Lung microvascular endothelial cell (primary cell): ENCODE data around the gene CXCL11. TPM values are rescaled to one million over a fixed set of nuclear protein-coding genes. Genes with fewer than 3 reads are reported as not detected.
"Not testable (repeated sequence)": the region's sequence is repeated elsewhere in the genome, so short reads cannot be mapped to it uniquely, and the experiment has no call there.

ENCODE experiments used
- DNase-seq, 2 donors: peaks; one replicate each; pipeline versions ENCODE4 v3.0.0 to v3.0.0-alpha.2; 2010; ENCODE audit warnings: low read depth in 2 of 2
- total RNA-seq: library from RNA; depleted of rRNA; stranded (reverse); fragments of >200 nt; gene quantifications from 2 replicates; pipeline ENCODE4 v1.2.1, GENCODE V29; 2014

CXCL11 gene
- 0.20 and 0.44 TPM in 2 replicates for total RNA-seq

DNA sequence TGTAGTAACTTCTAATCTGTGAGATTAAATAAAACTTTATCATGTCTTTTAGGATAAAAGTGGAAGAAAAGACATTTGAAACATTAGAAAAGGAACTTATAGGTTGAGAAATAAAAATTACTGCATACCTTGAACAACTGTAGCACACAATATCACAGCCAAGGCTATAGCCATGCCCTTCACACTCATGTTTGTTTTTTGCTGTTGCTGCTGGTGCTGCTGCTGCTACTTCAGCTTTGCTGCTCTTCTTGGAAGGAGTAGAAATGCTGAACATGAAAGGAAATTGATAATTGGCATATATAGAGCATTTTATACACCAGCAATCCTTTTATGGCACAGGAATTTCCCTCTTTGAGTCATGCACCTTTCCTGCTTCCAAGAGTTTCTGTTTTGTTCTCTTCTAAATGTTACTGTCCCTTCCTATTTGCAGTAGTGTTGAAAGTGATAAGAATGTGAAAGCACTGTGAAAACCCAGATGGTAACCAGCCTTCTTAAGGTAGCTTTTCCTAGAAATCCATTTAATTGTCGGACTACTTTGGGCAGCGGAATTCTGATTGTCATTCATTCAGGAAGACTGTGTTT, at the start of gene CXCL11:
Gene CXCL11 (minus strand): TSS at position 272 of the 582 bp plus-strand sequence. CDS start 83 bp downstream, at position 189.
- peak; percentile 43 to 73 for DNase-seq

DNA sequence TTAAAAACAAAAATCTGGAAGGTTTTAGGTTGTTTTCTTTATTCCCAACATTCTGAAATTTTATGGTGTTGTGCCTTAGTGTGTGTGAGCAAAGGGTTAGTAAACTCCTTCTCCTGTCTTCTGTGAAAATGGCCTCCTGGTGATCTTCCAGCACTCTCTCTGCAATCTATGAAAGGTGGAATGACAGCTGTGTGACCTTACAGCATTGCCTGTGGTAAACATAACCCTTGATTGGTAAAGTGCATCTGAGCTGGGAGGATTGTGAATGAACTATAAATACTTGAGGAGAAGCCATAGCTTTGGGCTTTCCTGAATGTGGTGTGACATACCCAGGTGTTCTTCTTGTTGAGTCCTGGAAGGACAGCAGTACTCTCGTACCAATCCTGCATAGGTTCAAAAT, 48.7 kb upstream of the CXCL11 start:
- no peak for DNase-seq

DNA sequence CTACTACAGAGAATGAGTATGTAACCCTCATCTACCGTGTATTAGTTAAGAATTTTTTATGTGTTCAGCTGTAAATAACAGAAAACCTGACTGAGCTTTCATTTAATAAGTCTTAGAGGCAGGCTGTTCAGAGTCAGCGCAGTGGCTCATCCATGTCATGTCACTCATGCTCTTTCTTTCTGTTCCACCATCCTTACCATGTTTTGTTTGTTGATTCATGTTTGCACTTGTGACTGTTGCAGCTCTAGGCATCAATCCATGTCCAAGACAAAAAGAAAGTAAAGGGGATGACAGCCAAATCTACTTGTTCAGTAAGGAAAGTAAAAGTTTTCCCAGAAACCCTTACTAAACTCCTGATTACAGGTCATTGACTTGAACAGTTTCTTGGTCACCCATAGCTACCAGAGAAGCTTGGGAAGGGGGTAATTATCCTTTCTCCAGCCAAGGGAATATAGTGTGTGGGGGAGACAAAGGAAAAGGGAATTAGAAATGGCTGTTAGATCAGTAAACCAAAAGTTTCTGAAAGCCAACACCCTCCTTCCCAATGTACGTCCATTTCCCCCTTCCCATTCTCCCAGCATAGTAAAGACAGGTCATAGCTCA, 47.6 kb upstream of the CXCL11 start:
- DNase-seq = no peak

DNA sequence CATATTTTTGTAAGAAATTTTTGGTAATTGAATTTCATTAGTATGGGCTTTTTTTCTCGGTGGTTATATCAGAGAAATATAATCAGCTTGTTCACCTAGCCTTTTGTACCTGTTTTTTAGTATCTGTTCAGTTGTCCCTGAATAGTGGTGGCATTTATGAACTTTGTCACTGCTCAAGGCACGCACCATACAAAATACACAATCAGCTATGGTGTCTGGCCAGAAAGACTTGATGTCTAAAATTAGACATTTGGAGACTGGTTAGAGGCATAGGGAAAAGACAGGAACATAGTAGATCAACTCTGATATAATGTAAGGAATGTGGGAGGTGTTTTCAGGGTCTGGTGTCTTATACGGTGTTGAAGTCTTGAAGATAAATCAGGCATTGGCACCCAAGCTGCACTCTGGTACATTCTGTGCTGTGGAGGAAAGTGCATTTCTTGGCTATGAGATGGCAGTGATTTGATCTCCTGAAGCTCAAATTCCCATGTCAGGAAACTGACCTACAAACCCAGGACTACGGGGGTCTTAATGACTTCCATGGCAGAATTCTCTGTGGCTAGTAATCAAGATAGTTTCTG, 42.3 kb upstream of the CXCL11 start:
- no peak for DNase-seq

DNA sequence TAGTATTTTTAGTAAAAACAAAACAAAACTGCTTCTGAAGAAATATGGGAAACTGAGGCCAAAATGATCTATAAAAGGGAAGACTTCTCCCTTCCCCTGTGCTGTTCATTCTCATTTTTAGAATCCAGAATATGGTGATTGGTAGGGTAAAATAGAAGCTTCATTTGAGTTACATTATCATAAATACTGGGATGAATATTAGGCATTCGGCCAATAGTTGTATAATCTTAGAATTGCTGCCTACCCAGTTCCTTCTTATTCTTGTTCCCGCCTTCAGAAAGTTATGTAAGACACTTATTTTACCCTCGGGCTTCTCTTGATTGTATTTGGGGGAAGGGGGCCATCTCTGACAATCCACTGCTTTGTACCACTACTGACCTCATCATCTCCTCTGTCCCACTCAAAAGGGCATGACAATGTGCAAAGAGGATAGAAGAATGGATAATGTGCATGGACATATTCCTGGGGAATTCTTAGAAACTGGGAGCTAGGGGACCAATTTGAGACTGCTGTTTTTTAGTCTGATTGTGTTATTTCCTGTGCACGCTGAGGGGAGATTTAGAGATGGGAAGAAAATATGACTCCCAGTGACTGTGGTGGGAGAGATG, 39.2 kb upstream of the CXCL11 start:
- no peak for DNase-seq

DNA sequence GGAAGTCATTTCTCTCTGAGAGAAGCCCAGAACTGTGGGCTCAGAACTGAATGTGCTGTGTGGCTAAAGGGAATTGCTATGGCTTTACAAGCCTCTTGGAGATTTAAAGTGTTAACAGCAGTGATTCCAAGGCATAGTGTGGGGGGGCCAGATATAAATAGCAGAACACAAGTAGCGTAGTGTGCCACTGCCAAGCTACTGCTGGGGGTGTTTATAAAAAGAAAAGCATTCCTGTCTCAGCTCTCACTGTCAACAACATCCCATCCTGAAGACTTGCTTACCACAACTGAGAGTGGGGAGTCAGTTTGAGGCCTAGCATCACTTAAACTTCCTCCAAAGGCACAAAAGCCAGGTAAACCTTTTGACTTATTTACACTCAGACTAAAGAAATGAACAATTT, 38.6 kb upstream of the CXCL11 start, which contains the start of gene ART3:
Gene ART3 (plus strand): TSS at position 242 of the 400 bp plus-strand sequence. CDS start 1,181 bp downstream, outside the sequence.
- no peak for DNase-seq

DNA sequence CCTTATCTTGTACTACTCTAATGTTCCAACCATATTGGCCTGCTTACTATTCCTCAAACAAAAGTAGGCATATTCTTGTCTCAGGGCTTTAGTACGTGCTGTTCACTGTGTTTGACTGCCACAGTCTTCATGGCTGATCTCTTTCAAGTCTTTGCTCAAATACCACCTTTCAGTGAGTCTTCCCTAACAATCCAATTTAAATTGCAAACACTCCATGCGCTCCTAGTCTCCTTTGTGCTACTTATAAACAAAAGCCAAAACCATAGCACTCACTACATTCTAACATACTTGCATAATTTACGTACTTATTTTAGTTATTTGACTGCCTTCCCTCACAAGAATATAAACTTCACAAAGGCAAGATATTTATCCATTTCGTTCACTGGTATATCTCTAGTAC, 36.9 kb upstream of the CXCL11 start:
- DNase-seq = no peak

DNA sequence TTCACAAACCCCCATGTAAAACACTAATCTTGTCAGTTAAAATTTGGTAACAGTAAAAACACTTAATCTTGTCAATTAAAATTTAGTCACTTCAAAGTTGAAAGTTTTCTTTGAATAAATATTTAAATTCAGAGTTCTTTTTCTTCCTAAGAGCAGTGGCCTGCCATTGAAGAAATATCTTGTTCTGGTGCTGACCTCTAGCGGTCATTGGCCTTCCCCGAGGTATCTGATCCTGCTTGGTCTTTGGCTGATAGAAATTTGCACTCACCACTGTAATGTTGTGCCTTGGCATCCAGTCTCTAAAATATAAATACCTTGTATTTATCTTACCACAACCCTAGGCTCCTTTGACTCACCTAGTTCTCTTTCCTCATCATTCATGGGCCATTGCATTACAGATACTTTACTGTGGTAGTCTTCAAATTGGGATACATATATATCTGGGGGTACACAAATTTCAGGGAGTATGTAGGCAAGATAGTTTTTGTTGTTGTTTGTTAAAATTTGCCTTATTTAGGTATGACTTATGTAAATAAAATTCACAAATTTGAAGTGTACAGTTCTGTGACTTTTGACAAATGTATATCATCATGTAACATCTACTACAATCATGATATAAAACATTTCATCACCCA, 31.9 kb upstream of the CXCL11 start:
- DNase-seq = peak; percentile 80 to 86

DNA sequence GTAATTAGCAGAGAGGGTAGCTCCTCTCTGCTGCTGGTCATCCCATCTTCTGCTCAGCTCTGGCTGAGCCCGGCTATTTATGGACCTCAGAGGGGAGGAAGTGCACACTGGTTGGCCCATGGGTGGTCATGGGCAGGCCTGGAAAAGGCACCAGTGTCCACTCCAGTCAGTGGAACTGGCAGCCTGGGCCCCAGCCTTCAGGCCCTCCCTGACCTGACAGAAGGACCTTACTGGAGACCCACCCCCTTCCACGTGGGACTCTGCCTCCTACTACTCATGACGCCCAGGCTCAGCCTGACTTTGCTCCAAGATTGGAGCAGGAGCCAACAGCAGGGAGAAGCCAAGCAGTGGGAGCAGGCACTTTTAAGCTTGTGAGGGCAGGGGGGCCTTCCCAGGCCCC, 30.7 kb upstream of the CXCL11 start:
- no peak for DNase-seq

DNA sequence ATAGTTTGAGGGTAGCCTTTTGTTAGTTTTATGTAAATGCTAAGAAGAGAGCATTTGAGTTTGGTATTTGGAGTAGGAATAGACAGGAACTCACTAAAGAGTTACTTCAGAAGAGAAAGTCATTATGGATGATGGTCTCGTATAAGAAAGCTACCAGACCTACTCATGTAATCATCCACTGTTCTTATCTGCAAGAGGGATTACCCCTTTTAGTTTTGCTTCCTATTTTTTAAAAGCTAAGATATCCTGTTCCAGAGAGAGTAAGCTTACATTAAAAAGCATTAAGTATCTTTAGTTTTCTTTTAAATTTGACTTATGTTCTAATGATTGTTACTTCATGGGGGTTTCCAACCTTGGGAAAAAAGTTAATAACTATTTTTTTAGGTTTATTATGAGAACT, 26.1 kb upstream of the CXCL11 start:
- DNase-seq = no peak

DNA sequence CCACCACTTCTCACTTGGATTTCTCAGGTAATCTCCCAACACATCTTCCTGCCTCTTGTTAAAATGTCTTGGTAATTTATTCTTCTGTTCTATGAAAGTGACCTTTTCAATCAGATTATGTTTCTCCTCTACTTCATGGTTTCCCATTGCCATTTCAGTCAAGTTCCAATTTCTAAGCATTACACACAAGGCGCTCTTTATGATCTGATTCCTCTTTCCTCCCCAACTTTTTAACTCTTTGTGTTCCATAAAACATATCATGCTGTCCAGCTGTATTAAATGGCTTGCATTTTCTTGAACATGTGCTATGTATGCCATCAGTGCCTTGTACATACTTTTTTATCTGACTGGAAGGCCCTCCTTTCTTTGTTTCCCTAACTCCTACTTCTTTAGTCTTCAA, 25.6 kb upstream of the CXCL11 start:
- no peak for DNase-seq

DNA sequence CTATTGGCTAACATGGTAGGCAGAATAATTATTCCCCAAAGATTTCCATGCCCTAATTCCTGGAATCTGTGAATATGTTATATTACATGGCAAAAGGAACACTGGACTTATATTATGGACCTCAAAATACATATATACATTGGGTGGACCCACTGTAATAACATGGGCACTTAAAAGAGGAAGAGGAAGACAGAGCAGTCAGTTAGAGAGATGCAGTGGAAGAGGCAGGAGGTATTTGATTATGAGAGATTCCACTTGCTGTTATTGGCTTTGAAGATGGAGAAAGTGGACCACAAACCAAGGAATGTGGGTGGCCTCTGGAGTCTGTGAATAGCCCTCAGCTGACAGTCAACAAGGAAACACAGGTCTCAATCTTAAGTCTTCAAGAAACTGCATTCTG, 24.6 kb upstream of the CXCL11 start:
- no peak for DNase-seq

DNA sequence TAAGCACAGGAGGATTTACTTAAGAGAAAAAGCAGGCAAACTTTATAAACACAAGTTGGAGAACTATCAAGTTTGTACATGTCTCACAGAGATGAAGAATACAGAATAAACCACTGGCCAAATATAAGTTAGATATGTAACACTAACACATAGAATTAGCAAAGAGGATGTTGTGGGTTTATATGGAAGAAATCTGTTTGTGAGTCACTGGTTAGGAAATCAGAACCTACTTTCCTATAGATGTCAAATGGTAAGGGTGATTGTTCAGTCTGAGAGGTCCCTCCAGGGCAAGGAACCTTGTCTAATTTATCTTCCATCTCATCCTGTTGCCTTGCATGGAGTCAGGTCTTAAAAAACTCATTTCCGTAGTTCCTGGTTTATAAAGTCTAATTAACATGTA, 23.9 kb upstream of the CXCL11 start:
- DNase-seq = no peak

DNA sequence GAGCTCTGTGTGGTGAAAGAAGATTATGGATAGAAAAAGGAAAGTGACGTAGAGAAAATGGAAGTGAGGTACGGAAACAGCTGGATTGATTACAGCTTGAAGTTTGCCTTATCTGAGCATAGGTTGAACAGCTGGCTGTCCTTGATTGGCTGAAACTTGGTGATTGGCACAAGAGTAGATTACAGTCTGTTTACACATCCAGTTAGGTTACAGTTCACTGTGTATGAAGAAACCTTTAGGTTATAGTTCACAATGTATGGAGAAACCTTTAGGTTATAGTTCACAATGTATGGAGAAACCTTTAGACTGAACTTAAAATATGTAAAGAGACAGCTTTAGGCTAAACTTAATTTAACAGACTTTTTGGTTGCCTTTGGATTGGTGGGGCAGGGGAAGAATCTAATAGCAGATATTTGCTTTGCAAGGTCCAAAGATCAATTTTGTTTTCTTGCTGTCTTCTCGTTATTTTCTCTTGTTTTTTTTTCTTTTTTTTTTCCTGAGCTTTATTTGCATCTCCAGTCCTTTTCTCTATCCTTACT, 23.1 kb upstream of the CXCL11 start:
- DNase-seq = peak in 1 of 2 donors; percentile 11

DNA sequence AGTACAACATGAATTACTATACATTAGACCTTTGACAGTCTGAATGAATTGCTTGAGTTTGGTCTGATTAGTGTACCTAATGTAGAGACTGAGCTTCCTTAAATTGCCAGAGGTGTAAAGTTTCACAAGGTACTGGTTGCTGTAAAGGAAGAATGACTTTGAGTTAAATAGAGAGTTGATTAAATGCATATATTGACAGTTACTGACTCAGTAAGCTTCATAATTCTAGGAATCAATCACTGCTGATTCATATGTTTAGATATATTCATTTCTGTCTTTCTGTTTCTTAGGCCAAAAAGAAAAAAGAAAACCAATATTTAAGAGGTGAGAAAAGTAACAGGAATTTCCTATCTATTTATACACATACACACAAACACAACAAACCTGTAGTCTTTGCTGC, 22.4 kb upstream of the CXCL11 start:
- no peak for DNase-seq

DNA sequence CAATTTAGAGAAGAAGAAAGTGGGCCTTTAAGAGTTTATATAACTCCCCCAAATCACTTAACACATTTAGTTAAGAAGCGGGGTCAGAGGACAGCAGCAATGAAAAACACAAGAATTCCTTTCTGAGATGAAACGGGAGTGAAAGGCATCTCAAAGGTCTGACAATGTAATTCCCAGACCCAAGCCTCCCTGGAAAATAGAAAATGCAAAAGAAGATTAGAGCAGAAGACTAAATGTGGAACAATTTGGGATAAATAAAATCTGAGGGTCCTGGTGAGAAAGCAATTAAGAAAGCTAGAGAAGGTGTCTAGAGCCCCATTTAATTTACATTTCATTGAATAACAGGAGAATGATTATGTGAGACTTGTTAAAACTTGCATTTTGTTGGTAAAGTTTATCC, 19.6 kb upstream of the CXCL11 start:
- no peak for DNase-seq

DNA sequence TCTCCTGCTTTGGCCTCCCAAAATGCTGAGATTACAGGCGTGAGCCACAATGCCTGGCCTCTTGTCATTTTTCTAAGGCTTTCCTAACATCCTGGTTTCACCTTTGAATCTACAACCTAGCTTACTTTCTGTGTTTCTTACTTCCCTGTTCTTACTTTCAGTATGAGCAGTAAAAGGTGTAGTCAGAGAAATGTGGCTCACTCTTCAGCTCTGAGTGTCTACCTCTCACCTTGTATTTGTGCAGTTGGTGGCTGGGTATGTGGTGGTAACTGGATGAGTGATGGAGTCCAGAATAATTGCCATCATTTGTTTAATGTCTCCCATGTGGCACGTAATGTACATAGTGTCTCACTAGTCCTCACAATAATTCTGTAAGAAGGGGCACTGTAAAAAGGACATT, 19.1 kb upstream of the CXCL11 start:
- no peak for DNase-seq

DNA sequence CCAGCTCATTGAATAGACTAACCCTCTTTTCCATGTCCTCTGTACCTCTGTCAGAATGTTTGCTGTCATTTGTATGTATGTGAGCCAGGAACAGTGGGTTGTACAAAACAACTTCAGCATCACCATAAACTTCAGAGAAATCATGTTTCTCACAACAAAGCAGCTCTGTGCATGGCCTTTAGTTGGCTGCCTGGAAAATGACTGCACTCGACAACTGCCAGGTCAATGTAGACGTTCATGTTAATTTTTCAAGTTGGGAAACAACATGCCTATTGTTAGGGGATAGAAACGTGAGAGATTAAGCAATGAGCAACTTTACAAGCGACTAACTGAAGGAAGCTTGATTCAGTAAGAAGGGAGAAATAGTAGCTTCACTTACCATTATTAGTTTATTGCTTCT, 17.9 kb upstream of the CXCL11 start:
- DNase-seq = no peak

DNA sequence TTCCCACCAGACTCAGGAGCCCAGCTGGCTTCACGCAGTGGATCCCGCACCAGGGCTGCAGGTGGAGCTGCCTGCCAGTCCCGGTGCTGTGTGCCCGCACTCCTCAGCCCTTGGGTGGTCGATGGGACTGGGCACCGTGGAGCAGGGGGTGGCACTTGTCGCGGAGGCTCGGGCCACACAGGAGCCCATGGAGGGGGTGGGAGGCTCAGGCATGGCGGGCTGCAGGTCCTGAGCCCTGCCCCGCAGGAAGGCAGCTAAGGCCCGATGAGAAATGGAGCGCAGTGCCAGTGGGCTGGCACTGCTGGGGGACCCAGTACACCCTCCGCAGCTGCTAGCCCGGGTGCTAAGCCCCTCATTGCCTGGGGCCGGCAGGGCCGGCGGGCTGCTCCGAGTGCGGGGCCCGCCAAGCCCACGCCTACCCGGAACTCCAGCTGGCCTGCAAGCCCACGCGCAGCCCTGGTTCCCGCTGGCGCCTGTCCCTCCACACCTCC, 14.7 kb upstream of the CXCL11 start:
- DNase-seq = not testable (repeated sequence)

DNA sequence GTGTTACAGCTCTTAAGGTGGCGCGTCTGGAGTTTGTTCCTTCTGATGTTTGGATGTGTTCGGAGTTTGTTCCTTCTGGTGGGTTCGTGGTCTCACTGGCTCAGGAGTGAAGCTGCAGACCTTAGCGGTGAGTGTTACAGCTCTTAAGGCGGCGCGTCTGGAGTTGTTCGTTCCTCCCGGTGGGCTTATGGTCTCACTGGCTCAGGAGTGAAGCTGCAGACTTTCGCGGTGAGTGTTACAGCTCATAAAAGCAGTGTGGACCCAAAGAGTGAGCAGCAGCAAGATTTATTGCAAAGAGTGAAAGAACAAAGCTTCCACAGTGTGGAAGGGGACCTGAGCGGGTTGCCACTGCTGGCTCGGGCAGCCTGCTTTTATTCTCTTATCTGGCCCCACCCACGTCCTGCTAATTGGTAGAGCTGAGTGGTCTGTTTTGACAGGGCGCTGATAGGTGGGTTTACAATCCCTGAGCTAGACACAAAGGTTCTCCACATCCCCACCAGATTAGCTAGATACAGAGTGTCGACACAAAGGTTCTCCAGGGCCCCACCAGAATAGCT, 14.1 kb upstream of the CXCL11 start:
- not testable (repeated sequence) for DNase-seq

DNA sequence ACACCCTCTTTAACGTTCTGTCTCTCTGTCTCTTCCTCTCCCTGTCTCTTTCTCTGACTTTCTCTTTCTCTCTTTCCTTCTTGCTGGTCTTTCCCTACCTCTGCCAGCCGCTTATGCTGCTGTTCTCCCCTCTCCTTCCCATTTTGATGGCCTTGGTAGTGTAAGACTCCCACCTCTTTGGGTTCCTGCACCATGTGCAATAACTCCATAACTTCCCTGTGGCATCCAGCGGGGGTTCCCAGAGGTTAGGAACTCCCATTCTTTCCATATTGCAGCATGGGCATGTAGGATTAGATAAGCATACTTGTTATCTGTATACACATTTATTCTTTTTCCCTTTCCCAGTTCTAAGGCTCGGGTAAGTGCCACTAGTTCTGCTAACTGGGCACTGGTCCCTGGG, 8.8 kb upstream of the CXCL11 start:
- not testable (repeated sequence) for DNase-seq
